ENCODE results near the gene HSBP1L1. TPM values are rescaled to one million over a fixed set of nuclear protein-coding genes. Genes with fewer than 3 reads are reported as not detected.
"Not testable (repeated sequence)": the region's sequence is repeated elsewhere in the genome, so short reads cannot be mapped to it uniquely, and the experiment has no call there.

Gene HSBP1L1
- total RNA-seq, 1 donor from 2014 or later, result 21.4 TPM

- DNase-seq (ENCODE audit: low spot score), result no peak
Measured at GRCh38 chr18:79945118-79946042, 19.1 kb upstream of the HSBP1L1 start.

DNA sequence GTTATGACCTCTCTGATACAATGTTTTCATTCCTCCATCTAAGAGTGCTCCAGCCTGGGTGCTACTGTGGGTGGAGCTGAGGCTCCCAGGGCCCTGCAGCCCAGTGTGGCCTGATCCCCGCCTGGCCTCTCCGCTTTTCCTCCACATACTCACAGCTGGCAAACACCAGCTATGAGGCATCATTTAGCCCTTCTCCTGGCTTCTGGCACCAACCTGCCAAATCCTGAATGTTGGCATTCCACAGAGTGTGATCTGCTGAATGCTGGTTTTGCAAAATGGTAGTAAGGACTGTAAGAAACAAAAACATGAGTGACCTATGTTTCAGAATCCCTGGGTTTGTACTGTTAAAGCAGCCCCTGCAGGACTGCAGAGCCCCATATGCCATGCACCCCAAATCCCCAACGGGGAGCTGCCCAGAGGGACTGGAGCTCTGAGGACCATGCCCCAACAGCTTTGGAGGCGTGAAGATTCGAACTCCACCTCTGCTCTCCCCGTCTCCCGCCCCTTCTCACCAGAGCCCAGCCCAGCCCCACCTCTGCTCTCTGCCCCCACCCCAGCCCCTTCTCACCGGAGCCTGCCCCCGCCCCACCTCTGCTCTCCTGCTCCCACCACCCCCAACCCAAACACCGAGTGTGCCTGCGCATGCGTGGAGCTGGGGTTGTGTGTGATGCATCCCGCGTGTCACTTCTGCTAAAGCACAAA is 17.2 kb upstream of the HSBP1L1 start:
- no peak for DNase-seq (ENCODE audit: low spot score)

GRCh38 chr18:79947881-79948610 is 16.4 kb upstream of the HSBP1L1 start:
- no peak for DNase-seq (ENCODE audit: low spot score)

DNA sequence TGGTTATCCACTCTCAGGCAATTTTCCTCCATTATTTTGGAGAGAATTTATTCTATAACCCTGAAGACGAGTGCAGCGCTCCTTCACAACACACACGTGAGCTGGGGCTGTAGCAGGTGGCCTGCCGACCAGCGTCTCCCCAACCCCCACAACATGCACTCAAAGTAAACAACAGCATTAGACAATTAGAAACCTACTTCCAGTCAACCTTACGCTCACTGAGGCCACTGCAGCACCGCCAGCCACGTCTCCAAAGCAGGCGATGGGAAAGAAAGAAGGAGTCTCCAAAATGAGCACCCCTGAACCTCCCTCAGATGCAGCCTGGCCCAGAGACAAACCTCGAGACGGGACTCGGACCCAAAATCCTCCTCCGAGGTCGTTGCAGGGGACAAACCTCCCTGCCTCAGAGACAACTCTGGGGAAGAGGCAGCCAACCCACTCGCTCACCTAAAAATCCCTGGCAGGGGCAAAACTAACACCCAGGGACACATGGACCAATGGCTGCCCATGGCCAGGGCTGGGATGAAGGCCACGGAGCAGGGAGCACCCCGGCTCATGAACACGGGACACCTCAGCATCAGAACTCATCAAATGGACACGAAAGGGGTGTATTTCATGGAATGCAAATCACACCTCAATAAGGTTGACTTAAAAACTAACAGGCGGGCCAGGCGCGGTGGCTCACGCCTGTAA is 15.6 kb upstream of the HSBP1L1 start:
- DNase-seq (ENCODE audit: low spot score), result no peak

GRCh38 chr18:79949697-79950487 is 14.6 kb upstream of the HSBP1L1 start:
- DNase-seq (ENCODE audit: low spot score), result no peak

DNA sequence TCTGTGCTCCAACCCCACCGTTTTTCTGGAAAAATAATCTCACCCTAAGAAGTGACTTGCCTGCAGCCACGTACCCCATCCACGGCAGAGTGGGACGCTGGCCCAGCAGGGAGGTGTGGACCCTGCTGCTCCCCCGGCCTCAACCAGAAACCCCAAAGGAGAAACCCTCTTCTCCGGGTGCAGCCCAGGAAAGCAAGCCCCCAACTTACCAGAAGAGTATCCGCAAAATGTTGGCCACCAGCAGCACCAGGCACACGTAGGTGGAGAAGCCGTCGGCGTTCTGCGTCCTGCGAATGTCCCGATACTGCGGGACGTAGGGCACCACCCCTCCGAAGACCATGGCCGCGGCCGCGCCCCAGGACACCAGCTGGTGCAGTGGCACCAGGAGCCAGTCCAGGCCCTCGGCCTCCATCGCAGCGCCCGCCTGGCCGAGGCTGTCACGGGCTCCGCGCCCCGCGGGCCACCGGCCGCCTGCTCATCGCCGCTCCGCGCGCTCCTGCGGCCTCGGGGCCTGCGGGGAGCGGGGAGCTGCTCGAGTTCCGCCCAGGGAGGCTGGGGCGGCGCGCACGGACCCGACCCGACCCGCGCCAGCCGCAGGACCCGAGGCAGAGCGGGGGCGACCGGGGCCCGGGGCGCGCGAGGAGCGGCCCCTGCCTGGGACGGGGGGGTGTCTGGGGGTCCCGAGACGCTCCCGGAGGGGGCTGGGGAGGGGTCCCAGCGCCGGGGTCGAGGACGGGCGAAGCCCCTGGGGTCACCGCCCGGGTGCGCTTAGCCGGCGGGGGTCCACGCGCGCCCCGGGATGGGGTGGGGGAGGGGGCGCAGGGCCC is 13.7 kb upstream of the HSBP1L1 start:
- DNase-seq (ENCODE audit: low spot score), result no peak

DNA sequence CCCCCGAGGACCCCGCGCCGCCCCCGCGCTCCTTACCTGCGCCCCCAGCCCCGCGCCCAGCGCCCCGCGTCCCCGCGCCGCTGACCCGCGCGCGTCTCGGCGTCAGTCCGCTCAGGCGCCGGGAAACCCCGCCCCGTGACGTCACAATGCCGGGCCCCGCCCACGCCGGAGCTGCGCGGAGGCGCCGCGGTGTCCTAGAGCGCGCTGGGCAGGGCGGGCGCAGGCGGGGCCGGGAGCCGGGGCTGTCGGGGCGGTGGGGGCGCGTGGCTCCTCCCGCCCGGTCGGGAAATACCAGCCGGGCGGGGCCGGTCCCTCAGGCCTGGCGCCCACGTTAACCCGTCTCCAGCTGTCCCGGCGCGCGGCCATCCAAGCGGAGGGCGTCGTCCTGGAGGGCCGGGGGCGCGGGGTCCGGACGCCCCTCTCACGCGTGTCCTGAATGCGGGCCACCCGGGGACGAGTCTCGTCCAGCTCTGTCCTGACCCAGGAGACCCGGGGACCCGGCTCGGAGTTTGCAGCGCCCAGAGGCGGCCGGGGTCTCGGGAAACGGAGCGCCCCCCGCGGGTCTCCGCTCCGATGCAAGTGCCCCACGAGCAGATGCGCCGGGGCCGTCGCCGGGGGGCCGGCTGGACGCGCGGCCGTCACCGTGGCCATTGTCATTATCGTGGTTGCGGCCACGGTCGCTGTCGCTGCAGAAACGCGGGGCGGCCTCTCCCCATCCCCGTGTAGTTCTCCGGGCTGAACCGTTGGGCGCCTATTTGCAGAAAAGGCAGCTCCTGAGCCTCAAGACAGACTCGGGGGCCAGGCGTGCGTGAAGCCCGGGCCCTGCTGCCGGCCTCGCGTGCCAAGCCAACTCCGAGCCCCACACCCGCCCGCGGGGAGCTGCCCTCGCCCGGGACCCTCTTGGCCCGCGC is 12.6 kb upstream of the HSBP1L1 start, which contains the start of gene SLC66A2:
TSS of gene SLC66A2 (minus strand) at position 109 of the 911 bp plus-strand sequence. CDS start 727 bp downstream, outside the sequence.
- peak; percentile 92 for DNase-seq (ENCODE audit: low spot score)

GRCh38 chr18:79952456-79952995 is 11.9 kb upstream of the HSBP1L1 start:
- DNase-seq (ENCODE audit: low spot score), result no peak

DNA sequence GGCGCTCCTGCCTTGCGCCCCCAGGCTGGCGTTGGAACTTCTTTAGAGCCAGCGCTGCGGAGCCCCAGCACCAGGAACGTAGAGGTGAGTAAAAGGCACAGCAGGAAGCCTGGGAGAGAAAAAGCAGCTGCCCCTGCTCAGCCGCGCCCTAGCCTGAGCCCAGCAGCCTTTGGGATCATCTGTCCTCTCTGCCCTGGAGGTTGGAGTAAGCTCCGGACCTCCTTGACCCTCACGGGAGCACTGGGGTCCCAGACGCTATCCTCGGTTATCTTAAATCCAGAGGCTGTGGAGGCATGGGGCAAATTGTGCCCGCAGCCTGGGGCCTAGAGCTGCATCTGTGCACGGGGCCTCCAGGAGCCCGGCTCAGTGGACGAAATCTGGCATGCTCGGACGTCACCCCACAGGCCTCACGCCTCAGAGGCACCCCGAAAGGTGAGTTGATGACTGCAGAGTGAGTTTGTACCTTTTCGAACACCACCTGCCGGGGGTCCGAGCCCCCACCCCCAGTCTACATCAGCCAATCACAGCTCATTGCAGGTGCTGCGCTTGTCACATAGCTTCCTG is 11.4 kb upstream of the HSBP1L1 start:
- DNase-seq (ENCODE audit: low spot score), result no peak

- DNase-seq (ENCODE audit: low spot score), result no peak
Measured at GRCh38 chr18:79953971-79954651, 10.3 kb upstream of the HSBP1L1 start.

DNA sequence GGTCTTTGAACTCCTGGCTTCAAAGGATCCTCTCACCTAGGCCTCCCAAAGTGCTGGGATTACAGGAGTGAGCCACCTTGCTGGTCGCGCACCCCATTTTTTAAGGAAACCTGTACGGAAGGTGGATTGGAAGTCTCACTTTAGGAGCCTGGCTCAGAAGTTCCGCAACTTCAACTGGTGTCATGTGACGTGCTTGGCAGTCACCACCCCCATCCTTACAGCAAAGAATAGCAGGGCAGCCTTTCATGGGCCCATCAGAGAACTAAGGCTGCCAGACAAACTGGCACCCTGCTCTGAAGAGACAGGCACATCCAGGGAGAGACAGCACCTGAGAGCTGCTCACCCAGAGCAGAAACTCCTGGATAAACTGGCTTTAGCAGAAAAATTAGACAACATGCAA is 9.7 kb upstream of the HSBP1L1 start:
- DNase-seq (ENCODE audit: low spot score), result no peak

DNA sequence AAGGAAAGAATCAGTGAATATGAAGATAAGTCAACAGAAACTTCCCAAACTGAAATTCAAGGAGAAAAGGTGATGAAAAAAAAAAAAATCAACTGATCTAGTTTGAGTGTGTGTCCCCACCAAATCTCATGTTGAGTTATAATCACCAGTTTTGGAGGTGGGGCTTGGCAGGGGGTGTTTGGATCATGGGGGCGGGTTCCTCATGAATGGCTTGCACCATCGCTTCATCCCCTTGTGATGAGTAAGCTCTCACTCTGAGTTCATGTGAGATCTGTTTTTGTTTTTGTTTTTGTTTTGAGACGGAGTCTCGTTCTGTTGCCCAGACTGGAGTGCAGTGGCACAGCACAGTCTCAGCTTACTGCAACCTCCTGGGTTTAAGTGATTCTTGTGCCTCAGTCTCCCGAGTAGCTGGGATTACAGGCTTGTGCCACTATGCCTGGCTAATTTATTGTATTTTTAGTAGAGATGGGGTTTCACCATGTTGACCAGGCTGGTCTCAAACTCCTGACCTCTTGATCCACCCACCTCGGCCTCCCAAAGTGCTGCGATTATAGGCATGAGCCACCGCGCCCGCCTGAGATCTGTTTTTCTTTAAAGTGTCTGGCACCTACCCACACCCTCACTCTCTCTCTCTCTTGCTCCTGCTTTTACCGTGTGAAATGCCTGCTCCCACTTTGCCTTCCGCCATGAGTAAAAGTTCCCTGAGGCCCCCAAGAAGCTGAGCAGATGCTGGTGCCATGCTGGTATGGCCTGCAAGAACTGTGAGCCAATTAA is 9.0 kb upstream of the HSBP1L1 start:
- no peak for DNase-seq (ENCODE audit: low spot score)

DNA sequence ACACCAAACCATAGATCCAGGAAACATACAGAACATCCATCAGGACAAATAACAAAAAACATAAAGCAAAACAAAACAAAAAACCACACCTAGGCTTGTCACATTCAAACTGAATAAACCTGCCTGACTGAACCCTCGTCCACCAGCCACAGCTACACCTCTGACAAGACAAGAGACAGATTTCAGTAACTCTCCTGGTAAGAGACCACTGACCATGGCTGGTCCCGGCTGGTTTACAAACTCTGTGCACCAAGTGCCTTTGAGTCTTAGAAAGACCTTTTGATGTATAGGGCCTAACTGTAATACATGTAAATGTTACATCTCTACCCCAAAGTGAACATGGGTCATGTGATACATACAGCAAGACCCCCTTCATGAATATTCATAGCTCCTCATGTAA is 8.2 kb upstream of the HSBP1L1 start:
- DNase-seq (ENCODE audit: low spot score), result no peak

DNA sequence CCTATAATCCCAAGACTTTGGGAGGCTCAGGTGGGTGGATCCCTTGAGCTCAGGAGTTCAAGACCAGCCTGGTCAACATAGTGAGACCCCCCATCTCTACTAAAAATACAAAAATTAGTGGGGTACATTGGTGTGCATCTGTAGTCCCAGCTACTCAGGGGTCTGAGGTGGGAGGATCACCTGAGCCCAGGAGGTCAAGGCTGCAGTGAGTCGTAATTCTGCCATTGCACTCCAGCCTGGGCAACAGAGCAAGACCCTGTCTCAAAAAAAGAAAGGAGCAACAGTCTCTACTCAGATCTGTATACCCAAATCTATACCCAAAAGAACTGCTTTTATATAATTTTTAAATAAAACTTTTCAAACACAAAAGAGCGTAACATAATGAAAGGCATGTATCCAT is 5.5 kb upstream of the HSBP1L1 start:
- DNase-seq (ENCODE audit: low spot score), result no peak

- DNase-seq (ENCODE audit: low spot score), result not testable (repeated sequence)
Measured at GRCh38 chr18:79960161-79960801, 4.2 kb upstream of the HSBP1L1 start.

GRCh38 chr18:79960921-79961526 is 3.4 kb upstream of the HSBP1L1 start:
- no peak for DNase-seq (ENCODE audit: low spot score)

Measured in mucosa of gallbladder (tissue), 1 donor.